ENCODE measurements around the gene ONECUT2. TPM values are rescaled to one million over a fixed set of nuclear protein-coding genes. Genes with fewer than 3 reads are reported as not detected.

The ONECUT2 gene
- total RNA-seq, 1 experiment from 2014 or later: 2.2 TPM

DNA sequence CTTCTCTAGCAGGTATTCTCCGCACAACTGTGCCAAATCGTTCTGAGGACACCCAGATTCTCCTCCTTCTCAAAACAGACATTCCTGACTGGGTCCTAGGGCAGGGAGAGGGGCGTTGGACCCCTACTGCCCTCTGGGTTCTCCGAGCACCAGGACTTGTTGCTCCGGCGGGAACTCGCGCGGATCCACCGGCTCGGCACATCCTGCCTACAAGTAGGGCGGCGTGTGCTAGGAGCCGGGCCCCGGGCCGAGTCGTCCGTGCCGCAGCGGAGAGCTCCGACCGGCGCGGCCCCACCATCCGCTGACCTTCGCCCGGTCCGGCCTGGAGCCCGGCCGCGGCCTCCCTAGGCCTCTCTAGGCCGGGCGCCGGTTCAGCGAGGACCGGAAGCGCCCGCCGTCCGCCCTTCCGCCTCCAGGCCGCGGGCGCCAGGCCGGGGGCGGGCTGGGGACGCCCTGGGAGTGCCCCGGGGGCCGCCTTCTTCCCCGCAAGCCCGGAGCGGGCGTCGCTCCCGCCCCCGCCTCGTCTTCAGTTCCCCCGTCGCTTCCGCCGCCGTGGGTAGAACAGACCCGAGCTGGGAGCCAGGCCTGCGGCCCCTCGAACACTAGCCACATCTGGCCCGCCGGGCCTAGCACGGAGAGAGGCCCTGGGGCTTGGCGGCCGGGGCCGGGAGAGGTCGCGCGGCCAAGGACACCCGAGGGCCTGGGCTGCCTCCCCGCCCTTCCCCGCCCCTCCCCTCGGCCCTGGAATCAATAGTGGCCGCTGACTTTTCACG, 7.6 kb upstream of the ONECUT2 start:
- no peak overlapping the region for H3K4me3 ChIP-seq
- H3K27ac ChIP-seq: no peak overlapping the region
- DNase-seq: no peak
- H3K4me1 ChIP-seq: no peaks in the 10 kb centered on the region
- H3K36me3 ChIP-seq: no peaks in the 10 kb centered on the region
- no peaks in the 10 kb centered on the region for H3K27me3 ChIP-seq
- H3K9me3 ChIP-seq (replicated peaks): no peaks in the 10 kb centered on the region

DNA sequence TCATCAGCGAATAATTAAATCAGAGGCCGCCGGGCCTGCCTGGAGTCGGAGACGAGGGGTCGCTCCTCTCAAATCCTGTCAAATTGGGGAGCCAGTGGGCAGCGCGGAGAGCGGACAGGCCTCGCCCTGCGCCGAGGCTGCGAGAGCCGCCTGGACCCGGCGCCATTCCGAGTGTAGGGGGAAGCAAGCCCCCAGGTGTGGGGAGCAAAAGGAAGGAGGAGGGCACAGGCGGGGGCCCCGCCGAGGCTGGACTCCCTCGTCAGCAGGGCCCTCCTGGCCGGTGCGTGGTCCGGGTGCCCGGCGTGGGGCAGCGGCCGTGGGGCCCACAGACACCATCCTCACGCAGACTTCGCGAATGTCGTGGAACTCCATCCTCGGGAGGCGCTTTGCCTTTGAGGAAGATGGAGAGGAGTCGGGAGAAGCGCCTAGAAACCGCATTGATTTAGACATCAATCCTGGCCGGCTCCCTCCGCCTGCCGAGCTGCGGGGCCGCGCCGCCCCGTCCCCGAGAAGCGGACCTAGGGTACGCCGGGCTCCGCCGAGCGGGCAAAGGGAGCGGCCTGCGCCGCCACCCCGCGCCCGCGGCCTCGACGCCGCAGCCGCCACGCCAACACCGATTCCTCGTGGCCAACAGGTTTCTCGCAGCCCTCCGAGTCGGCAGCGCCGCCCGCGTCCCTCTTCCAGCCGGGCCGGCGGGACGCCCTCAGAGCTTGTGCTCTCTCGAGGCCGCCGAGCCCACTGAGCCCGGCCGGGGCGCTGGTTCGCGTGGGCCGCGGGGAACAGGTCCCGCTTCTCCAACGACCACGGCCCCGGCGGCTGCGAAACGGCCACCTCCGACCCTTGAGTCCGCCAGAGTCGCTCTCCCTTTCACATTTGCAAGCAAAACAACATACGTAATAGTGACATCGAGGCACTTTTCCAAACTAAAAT, 6.7 kb upstream of the ONECUT2 start:
- no peak overlapping the region for H3K27ac ChIP-seq
- no peaks in the 10 kb centered on the region for H3K36me3 ChIP-seq
- no peak for DNase-seq
- no peaks in the 10 kb centered on the region for H3K9me3 ChIP-seq (replicated peaks)
- no peaks in the 10 kb centered on the region for H3K27me3 ChIP-seq
- H3K4me1 ChIP-seq: no peaks in the 10 kb centered on the region
- no peak overlapping the region for H3K4me3 ChIP-seq

DNA sequence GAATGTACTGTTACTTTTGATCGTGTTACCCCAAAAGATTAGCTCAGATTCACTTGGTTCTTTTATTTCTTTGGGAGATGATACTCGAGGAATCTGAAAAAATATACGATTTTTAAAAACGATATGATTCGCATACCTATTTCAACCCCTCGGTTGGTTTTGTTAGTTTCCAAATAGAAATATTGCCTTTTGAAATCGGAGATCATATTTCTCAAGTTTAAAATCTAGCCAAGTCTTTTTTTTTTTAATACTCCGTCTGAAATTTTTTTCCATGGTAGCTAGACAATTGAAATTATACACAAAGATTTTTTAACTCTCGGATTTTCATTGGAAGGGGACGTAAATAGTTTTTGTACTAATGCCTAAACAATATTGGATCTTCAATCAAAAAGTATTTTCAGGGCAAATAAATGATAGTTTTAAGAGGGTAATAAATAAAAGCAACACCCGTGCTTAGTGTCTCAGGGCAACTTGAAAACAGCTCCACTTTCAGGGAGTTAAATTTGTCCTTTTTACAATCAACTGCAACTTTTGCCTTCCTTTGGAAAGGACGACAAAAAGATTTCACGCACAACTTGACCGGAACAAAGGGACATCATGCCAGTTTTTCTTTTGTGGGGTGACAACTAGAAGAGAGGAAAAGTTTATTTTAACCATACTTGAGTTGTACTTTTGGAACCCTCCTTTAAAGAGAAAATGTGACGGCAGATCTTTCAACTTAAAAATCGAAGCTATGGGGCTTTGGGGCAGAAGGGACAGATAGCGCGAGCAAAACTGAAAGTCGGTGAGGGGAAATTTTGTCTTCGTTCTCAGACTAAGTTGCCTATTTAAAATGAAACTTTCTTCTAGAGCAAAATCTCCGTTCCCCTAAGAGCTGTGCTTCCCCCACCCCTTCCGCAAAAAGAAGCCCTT, 5.8 kb upstream of the ONECUT2 start:
- no peaks in the 10 kb centered on the region for H3K4me1 ChIP-seq
- H3K9me3 ChIP-seq (replicated peaks): no peaks in the 10 kb centered on the region
- no peaks in the 10 kb centered on the region for H3K27me3 ChIP-seq
- H3K4me3 ChIP-seq: no peak overlapping the region
- H3K36me3 ChIP-seq: no peaks in the 10 kb centered on the region
- H3K27ac ChIP-seq: no peak overlapping the region
- no peak for DNase-seq

DNA sequence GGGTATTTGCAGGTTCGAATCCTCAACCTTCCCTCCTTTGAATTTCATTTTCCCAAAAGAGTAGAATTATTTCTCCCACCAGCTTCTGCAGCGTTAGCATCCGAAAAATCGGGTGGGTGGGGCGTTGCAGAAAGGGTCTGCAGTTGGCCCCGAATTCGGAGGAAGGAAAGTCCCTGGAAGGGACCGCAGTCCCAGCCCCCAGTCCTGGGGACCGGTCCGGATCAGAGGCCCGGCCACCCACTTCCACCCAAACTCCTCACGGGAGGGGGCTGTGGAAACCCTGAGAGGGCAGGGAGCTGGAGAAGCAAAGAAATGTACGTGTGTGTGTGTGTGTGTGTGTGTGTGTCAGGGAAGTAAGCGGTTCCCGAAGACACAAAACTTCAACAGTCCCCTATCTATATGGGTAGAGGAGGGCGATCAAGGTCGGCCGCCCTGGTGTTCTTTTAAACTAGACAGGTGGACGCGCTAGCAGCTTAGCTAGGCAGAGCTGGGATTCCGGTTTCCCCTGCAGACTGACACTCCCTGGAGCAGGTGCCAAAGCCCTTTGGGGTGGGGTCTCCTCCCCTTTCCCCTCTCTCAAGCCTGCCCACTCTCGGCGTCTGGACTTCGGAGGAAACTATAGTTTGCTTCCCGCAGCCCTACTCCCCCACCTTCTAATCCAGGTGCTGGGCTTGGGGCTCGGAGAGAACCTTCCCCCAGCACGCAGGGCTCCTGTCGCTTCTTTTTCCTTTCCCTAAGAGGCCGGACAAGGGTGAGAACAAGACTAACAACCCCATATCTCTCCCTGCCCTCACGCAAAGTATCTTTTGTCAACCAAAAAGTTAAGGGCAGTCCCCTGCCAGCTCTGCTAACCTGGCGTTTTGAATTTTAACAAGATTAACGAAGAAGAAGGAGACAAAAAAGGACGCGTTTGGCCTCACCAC, 4.8 kb upstream of the ONECUT2 start:
- Histone ChIP-seq H3K27ac (no peak overlapping the region), H3K27me3 (no peaks in the 10 kb centered on the region), H3K9me3 (replicated peaks) (no peaks in the 10 kb centered on the region), H3K4me3 (no peak overlapping the region), H3K36me3 (no peaks in the 10 kb centered on the region), H3K4me1 (no peaks in the 10 kb centered on the region)
- DNase-seq: no peak

DNA sequence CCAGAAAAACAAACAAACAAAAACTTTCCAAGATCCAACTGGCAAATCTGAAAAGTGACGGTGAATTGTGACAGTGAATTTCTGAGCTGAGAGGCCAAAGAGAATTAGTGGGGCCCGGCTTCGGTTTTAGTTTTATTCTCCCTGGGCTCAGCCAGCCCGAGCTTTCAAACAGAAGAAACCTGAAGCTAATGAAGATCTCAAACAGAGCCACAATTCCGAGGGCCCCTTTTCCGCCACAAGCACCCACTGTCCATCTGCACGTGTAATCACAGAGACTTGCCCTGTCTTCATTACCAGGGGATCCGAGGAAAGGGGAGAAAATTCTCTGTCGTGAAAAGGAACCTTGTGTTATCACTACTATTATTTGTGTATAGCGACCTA, 4.2 kb upstream of the ONECUT2 start:
- Histone ChIP-seq H3K9me3 (replicated peaks) (no peaks in the 10 kb centered on the region), H3K36me3 (no peaks in the 10 kb centered on the region), H3K27ac (no peak overlapping the region), H3K4me3 (no peak overlapping the region), H3K27me3 (no peaks in the 10 kb centered on the region), H3K4me1 (no peaks in the 10 kb centered on the region)
- DNase-seq: no peak

DNA sequence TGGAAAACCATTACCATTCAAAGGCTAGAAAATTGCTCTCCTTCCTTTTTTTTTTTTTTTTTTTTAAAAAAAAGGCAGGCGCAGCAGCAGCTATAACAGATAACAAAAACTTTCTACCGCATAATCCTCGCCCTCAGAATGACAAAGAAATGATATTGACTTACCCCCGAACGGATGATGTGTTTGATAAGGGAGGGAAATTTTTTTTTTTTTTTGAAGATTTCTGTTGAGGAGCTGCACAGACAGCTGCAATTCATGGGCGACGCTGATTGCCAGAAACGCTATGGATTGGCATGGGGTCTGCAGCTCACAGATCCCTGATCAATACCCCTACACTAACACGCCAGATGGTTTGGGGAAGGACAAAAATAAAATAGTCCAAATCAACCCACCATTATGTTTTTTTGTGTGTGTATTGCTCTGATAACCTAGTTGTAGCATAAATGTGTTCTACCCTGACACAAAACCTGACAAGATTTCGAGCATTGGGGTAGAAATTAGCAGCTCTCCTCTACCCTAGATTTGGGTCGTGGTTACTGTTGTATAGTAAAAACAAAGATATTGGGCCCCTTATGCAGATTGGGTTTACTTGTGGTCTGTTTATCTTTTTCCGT, 3.6 kb upstream of the ONECUT2 start:
- H3K9me3 ChIP-seq (replicated peaks): no peaks in the 10 kb centered on the region
- H3K27me3 ChIP-seq: no peaks in the 10 kb centered on the region
- no peaks in the 10 kb centered on the region for H3K4me1 ChIP-seq
- no peak overlapping the region for H3K4me3 ChIP-seq
- no peak for DNase-seq
- H3K36me3 ChIP-seq: no peaks in the 10 kb centered on the region
- no peak overlapping the region for H3K27ac ChIP-seq

DNA sequence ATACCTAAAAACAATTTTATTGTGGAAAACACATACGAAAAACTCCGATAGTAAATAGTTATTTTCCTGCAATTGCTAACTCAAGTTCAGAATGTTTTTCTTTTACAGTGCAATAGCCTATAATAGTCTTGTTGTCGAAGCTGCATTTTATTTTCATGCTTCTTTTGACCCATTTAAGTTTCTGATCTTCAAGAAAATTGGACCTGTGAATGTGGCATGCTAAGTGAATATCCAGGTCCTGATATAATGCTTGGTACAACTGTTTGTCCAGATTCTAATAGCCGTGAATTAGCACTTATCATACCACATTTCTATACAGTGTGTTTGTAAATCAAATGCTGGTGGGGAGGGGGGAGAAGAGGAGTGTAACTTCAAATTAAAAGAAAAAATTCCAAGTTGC, 3.0 kb upstream of the ONECUT2 start:
- H3K27me3 ChIP-seq: no peaks in the 10 kb centered on the region
- no peak overlapping the region for H3K4me3 ChIP-seq
- no peaks in the 10 kb centered on the region for H3K4me1 ChIP-seq
- DNase-seq: no peak
- H3K36me3 ChIP-seq: no peaks in the 10 kb centered on the region
- H3K27ac ChIP-seq: no peak overlapping the region
- H3K9me3 ChIP-seq (replicated peaks): no peaks in the 10 kb centered on the region

DNA sequence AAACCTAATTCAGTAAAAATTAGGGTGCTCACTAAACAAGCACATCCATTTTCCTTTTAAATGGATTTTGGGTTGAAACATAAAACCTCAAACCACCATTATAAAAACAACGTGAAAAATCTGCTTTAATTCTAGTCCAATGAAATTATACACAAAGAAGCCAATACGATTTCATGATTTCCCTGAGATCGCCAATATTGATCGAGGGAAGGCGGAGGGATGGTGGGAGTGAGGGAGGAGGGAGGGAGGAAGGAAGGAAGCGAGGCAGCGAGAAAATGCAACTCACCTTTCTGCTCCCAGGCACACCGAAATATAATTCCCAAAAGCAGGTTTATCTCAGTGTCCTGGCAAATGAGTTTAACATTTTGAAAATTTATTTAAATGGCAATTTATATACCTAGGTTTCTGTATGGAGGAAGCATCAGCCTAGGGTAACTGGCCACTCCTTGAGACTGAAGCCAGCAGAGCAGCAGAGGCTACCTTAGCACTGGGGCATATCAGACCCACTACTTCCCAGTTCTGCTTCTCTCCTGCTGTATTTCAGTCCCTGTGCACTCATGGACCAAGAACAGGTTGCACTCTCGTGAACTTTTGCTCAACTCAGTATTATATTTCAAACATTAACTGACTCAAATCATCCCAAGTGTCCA, 2.3 kb upstream of the ONECUT2 start:
- no peaks in the 10 kb centered on the region for H3K9me3 ChIP-seq (replicated peaks)
- H3K36me3 ChIP-seq: no peaks in the 10 kb centered on the region
- no peak overlapping the region for H3K4me3 ChIP-seq
- no peak for DNase-seq
- no peak overlapping the region for H3K27ac ChIP-seq
- H3K27me3 ChIP-seq: no peaks in the 10 kb centered on the region
- H3K4me1 ChIP-seq: no peaks in the 10 kb centered on the region

DNA sequence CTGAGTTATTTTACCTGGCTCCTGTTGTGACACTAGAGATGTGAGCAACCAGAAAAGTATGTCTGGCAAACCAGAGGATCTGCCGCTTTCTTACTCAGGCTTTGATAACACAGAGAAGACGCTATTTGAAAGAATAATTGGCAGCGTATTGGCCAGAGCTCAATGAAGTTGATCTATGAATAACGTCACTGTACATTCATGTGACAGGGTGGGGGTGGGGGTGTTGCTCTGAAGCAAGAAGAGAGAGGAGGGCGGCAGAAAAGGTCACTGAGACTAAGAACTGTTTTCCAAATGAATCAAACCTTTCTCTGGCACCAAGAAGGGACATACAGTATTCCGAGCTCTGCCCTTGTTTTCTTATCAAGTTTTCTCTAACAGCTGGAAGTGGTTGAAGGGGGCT, 1.7 kb upstream of the ONECUT2 start:
- H3K4me3 ChIP-seq: peak overlapping the region; percentile 70
- H3K9me3 ChIP-seq (replicated peaks): no peaks in the 10 kb centered on the region
- no peak overlapping the region for H3K27ac ChIP-seq
- H3K4me1 ChIP-seq: no peaks in the 10 kb centered on the region
- DNase-seq: no peak
- H3K36me3 ChIP-seq: no peaks in the 10 kb centered on the region
- H3K27me3 ChIP-seq: no peaks in the 10 kb centered on the region

DNA sequence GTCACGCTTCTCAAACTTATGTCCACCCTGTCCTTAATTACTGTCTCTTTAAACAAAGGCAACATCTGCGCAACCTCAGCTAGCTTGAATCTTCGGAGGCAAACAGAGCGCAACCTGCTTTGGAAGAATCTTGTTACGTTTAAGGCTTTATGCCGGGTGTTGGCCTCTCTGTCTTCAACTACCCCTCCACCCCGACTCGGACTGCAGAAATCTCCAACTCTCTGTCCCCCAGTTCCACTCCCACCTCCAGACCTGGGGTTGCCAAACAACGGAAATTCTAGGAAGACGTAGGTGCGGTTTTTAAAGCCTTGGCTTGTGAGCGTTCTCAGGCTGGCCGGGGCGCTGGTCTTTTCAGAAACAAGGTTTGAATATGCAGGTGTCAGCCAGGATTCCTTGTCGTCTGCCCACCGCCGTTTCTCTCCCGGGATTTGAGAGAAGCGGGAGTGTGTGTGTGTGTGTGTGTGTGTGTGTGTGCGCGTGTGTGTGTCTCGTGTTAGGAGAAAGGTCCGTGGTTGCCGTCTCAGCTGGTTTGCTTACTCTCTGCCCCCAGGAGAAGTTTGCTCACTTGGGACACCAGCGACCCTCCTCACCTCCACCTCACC, 1.1 kb upstream of the ONECUT2 start:
- Histone ChIP-seq H3K9me3 (replicated peaks) (no peaks in the 10 kb centered on the region), H3K4me3 (peak overlapping the region; percentile 70), H3K4me1 (no peaks in the 10 kb centered on the region), H3K27me3 (no peaks in the 10 kb centered on the region), H3K36me3 (no peaks in the 10 kb centered on the region), H3K27ac (no peak overlapping the region)
- peak in 1 of 2 experiments; percentile 13 for DNase-seq

DNA sequence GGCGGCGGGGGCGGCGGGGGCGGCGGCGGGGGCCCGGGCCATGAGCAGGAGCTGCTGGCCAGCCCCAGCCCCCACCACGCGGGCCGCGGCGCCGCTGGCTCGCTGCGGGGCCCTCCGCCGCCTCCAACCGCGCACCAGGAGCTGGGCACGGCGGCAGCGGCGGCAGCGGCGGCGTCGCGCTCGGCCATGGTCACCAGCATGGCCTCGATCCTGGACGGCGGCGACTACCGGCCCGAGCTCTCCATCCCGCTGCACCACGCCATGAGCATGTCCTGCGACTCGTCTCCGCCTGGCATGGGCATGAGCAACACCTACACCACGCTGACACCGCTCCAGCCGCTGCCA, 644 bp downstream of the ONECUT2 start:
- no peak for DNase-seq
- Histone ChIP-seq H3K36me3 (no peaks in the 10 kb centered on the region), H3K9me3 (replicated peaks) (no peaks in the 10 kb centered on the region), H3K4me1 (no peaks in the 10 kb centered on the region), H3K4me3 (no peak overlapping the region), H3K27ac (no peak overlapping the region), H3K27me3 (no peaks in the 10 kb centered on the region)

DNA sequence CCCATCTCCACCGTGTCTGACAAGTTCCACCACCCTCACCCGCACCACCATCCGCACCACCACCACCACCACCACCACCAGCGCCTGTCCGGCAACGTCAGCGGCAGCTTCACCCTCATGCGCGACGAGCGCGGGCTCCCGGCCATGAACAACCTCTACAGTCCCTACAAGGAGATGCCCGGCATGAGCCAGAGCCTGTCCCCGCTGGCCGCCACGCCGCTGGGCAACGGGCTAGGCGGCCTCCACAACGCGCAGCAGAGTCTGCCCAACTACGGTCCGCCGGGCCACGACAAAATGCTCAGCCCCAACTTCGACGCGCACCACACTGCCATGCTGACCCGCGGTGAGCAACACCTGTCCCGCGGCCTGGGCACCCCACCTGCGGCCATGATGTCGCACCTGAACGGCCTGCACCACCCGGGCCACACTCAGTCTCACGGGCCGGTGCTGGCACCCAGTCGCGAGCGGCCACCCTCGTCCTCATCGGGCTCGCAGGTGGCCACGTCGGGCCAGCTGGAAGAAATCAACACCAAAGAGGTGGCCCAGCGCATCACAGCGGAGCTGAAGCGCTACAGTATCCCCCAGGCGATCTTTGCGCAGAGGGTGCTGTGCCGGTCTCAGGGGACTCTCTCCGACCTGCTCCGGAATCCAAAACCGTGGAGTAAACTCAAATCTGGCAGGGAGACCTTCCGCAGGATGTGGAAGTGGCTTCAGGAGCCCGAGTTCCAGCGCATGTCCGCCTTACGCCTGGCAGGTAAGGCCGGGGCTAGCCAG, 1.2 kb downstream of the ONECUT2 start:
- Histone ChIP-seq H3K4me1 (no peaks in the 10 kb centered on the region), H3K4me3 (no peak overlapping the region), H3K27ac (no peak overlapping the region), H3K36me3 (no peaks in the 10 kb centered on the region), H3K9me3 (replicated peaks) (no peaks in the 10 kb centered on the region), H3K27me3 (no peaks in the 10 kb centered on the region)
- DNase-seq: no peak
